Esophagus squamous epithelium (tissue), 4 donors: ENCODE measurements around the gene LARP1.

Experiments
- CTCF ChIP-seq, 6 experiments: fragments of 450-650 bp in 4 of 6; fragments of 200-600 bp in 2 of 6; sonication (generic) in 2 of 6; IDR thresholded peaks; one replicate each; pipeline ENCODE4 v1.5.1; 2016 to 2019; ENCODE audit warnings: antibody characterized with exemption in 6 of 6, mild to moderate bottlenecking in 4 of 6, moderate library complexity in 4 of 6
- POLR2A ChIP-seq, 4 donors: fragments of 450-650 bp; IDR thresholded peaks; one replicate each; pipeline ENCODE4 v1.6.1; 2017; ENCODE audit warnings: antibody characterized with exemption in 4 of 4, mild to moderate bottlenecking in 4 of 4, moderate library complexity in 3 of 4

DNA sequence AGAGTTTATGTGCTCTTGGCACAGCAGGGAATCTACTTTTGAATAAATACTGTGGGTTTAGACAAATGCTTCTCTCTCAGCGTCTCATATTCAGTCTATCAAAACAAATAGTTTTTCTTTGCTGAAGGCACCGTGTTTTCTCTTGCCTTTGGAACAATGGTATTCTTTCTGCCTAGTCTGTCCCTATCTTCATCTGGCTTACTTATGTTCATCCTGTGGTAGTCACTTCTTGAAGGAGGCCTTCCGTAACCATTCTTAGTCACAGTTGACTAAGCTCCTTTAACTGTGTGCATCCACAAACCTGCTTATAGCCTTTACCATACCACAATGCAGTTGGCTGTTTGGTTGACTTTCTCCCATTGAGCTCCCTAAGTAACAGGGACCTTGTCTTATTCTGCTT, 45.9 kb downstream of the LARP1 start:
- TF ChIP-seq CTCF (IDR thresholded peaks at IDR 0.05) = no peak
- TF ChIP-seq POLR2A (IDR thresholded peaks at IDR 0.05) = no peak
